BE2C (cell line): ENCODE results near the gene SH3BGRL3.
"Not testable (repeated sequence)": the region's sequence is repeated elsewhere in the genome, so short reads cannot be mapped to it uniquely, and the experiment has no call there.

Experiments
- DNase-seq: peaks from one replicate; pipeline ENCODE4 v3.0.0-alpha.2; 2020
- H3K27me3 ChIP-seq: fragments of 250-450 bp; sonication (Bioruptor Pico); 2 replicates; pipeline ENCODE4 v1.5.1; 2020; ENCODE audit warnings: mild to moderate bottlenecking
- H3K36me3 ChIP-seq: fragments of 250-450 bp; sonication (Bioruptor Pico); 2 replicates; pipeline ENCODE4 v1.5.1; 2020; ENCODE audit warnings: mild to moderate bottlenecking
- H3K4me1 ChIP-seq: fragments of 250-450 bp; sonication (Bioruptor Pico); 2 replicates; pipeline ENCODE4 v1.5.1; 2020
- H3K4me3 ChIP-seq: 2 replicates; pipeline ENCODE4 v1.5.1; 2011; ENCODE audit warnings: low read depth, low read length
- H3K9me3 ChIP-seq: fragments of 250-450 bp; sonication (Bioruptor Pico); 2 replicates; pipeline ENCODE4 v1.5.1; 2020
- TF ChIP-seq, protein P1 (sequence below): IDR thresholded peaks from 2 replicates; pipeline ENCODE4 v1.5.1; 2012; ENCODE audit warnings: mild to moderate bottlenecking, low read depth, low read length

SH3BGRL3 gene

DNA sequence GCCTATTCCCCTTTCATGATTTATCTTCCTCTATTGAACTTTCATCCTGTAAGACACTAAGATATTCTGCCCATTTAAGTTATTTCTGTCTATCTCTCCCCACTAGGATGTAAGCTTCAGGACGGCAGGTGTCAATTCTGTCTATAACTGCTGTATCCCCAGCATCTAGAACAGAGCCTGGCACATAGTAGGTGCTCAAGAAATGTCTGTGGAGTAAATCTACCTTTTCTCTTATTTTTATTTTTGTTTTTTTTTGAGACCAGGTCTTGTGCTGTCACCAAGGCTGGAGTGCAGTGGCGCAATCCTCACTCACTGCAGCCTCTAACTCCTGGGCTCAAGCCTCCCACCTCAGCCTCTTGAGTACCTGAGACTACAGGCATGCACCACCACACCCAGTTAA lies 43.5 kb downstream of the SH3BGRL3 start:
- no peaks in the 10 kb centered on the region for H3K27me3 ChIP-seq
- DNase-seq: no peak
- no peaks in the 10 kb centered on the region for H3K4me1 ChIP-seq
- TF ChIP-seq, protein P1, sequence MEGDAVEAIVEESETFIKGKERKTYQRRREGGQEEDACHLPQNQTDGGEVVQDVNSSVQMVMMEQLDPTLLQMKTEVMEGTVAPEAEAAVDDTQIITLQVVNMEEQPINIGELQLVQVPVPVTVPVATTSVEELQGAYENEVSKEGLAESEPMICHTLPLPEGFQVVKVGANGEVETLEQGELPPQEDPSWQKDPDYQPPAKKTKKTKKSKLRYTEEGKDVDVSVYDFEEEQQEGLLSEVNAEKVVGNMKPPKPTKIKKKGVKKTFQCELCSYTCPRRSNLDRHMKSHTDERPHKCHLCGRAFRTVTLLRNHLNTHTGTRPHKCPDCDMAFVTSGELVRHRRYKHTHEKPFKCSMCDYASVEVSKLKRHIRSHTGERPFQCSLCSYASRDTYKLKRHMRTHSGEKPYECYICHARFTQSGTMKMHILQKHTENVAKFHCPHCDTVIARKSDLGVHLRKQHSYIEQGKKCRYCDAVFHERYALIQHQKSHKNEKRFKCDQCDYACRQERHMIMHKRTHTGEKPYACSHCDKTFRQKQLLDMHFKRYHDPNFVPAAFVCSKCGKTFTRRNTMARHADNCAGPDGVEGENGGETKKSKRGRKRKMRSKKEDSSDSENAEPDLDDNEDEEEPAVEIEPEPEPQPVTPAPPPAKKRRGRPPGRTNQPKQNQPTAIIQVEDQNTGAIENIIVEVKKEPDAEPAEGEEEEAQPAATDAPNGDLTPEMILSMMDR: no peak
- H3K4me3 ChIP-seq: no peak overlapping the region
- H3K36me3 ChIP-seq: no peaks in the 10 kb centered on the region
- H3K9me3 ChIP-seq: no peaks in the 10 kb centered on the region

DNA sequence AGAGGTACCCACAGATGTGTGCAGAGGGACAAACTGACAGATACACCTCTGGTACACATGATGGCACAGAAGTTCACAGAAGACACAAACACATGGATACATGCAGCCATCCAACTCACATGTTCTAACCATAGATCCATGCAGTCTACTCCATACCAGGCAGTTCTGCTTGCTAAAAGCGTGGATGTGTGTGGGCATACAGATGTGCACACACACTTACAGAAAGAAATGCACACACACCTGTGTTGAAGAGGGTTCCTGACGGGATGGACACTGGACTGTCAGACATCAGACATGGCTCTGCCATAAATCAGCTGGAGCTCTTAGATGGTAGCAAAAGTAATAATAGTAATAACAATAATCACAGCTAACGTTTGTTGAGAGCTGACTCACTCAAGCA lies 44.7 kb downstream of the SH3BGRL3 start:
- Histone ChIP-seq H3K4me1 (no peaks in the 10 kb centered on the region), H3K27me3 (no peaks in the 10 kb centered on the region), H3K36me3 (no peaks in the 10 kb centered on the region), H3K9me3 (no peaks in the 10 kb centered on the region), H3K4me3 (no peak overlapping the region)
- DNase-seq: no peak
- TF ChIP-seq, protein P1: no peak

DNA sequence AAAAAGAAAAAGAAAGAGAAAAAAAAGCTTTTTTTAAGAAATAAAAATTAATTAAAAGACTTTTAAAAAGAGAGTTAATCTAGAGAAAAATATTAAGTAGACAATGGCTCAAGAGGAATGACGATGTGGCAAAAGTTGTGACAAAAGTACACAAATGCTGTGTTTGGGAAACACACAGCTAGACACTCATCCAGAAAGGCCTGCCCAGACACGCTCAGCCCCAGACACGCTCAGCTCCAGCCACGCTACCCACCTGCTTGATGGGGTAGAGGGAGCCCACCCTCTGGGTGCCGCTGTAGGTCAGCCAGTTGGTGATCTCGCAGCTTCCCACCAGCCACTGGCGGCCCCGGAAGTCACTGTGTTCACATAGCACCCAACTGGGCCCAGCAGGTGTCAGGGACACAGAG lies 48.1 kb downstream of the SH3BGRL3 start:
- Histone ChIP-seq H3K4me1 (no peaks in the 10 kb centered on the region), H3K4me3 (no peak overlapping the region), H3K27me3 (no peaks in the 10 kb centered on the region), H3K36me3 (no peaks in the 10 kb centered on the region), H3K9me3 (no peaks in the 10 kb centered on the region)
- TF ChIP-seq, protein P1: no peak
- DNase-seq: no peak

DNA sequence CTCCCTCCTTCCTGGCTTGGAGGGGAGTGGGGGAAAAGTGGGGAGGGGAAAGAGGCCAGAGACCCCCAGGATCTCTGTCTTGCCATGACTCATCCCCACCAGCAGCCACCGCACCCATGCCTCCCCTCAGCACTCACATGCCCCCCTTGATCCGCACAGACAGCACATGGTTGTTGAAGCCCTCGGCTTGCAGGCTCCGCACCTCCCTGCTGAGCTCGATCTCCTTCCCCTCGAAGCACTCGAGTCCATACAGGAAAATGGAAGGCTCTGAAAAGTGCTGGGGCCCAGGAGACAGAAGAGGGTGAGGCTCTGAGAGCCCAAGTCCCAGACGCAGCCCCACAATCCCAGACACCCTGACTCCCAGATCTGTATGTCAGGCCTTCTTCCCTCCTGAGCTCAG lies 48.7 kb downstream of the SH3BGRL3 start:
- DNase-seq: no peak
- Histone ChIP-seq H3K4me3 (no peak overlapping the region), H3K9me3 (no peaks in the 10 kb centered on the region), H3K27me3 (no peaks in the 10 kb centered on the region), H3K4me1 (no peaks in the 10 kb centered on the region), H3K36me3 (no peaks in the 10 kb centered on the region)
- TF ChIP-seq, protein P1: no peak

DNA sequence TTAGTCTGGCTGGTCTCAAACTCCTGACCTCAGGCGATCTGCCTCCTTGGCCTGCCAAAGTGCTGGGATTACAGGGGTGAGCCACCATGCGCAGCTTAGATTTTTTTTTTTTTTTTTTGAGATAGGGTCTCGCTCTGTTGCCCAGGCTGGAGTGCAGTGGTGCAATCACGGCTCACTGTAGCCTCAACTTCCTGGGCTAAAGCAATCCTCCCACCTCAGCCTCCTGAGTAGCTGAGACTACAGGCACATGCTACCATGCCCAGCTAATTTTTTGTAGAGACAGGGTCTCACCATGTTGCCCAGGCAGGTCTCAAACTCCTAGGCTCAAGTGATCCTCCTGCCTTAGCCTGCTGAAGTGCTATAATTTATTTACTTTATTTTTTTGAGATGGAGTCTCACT lies 49.5 kb downstream of the SH3BGRL3 start:
- H3K9me3 ChIP-seq, DNase-seq, H3K4me1 ChIP-seq, H3K4me3 ChIP-seq, H3K36me3 ChIP-seq, H3K27me3 ChIP-seq: not testable (repeated sequence)

DNA sequence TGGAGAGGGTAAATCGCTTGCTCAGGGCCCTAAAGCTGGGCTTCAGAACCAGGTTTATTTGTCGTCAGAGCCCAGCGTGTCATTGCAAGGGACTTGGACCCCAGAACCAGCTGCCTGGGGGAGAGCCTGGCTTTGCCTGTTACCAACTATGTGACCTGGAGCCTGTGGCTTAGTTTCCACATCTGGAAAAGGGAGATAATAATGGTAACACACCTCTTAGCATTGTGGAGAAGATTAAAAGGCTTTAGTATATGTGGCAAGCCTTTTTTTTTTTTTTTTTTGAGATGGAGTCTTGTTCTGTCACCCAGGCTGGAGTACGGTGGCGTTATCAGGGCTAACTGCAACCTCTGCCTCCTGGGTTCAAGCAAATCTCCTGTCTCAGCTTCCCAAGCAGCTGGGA lies 50.4 kb downstream of the SH3BGRL3 start:
- Histone ChIP-seq H3K36me3 (no peaks in the 10 kb centered on the region), H3K4me1 (no peaks in the 10 kb centered on the region), H3K27me3 (no peaks in the 10 kb centered on the region), H3K9me3 (no peaks in the 10 kb centered on the region), H3K4me3 (no peak overlapping the region)
- DNase-seq: no peak
- TF ChIP-seq, protein P1: no peak
